ENCODE measurements around the gene VSIG10L. TPM values are rescaled to one million over a fixed set of nuclear protein-coding genes. Genes with fewer than 3 reads are reported as not detected.

Gene VSIG10L
- total RNA-seq, 4 donors from 2014 or later: 20.4 to 35.6 (median 28.8) TPM

DNA sequence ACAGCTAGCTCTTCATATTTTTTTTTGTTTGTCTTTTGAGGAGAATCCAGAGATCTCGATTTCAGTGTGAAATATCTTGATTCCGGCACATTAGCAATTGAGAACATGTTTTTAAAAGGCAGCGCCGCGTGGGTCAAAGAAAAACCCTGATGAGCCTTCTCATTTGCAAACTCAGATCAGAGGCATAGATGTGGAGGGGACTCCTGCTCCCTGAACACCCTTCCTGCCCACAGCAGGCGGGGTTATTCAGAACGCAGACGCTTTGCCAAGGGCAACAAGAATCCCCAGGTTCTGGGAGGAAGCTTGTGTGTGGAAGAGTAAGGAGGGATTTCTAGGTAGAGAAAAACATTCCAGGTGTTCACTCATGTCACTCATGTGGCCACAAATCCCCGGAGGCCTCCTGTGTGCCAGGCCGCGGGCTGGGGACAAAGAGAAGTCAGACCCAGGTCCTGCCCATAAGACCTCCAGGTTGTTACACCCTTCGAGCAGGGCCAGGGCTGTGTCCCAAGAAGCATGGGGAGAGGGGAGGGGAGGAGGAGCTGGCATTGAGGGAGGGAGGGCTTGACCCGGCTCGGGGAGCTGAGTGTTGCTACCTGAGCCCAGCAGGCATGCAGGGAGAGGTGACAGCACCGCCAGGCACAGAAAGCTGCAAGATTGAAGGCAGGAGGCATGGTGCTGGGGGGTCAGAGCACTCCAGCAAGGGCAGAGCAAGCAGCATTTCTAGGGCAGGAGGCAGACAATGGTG is 46.4 kb downstream of the VSIG10L start:
- Histone ChIP-seq H3K4me3 (no peak overlapping the region), H3K9me3 (no peaks in the 10 kb centered on the region), H3K27ac (no peak overlapping the region), H3K36me3 (no peaks in the 10 kb centered on the region), H3K27me3 (peaks cover 39% of the 10 kb centered on the region), H3K4me1 (no peaks in the 10 kb centered on the region)
- DNase-seq (ENCODE audit: low spot score in 2 of 2): peak in 1 of 2 donors; percentile 44
- WGBS: 30% methylated on average over 14 of the region's 15 CpGs
- no peak for TF ChIP-seq EP300 (IDR thresholded peaks at IDR 0.05)
- TF ChIP-seq POLR2A (IDR thresholded peaks at IDR 0.05): no peak

DNA sequence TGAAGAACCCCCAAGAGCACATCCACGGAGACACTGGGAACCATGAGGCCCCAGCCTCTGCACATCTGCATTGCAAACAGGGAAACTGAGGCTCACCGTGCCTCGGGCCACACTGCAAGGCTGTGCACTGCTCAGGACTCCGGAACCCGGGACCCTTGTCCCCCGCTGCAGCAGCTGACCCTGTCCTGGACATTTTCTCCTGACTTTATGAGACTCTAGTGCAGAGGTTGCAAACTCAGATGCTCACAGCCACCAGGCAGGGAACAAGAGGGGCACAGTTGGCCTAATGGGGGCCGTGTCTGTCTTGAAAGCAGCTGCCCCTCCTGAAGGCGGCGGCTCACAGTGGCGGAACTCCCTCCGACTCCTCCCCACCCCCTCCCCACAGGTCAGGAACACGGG is 47.0 kb downstream of the VSIG10L start:
- peak in 1 of 2 donors; percentile 45 for DNase-seq (ENCODE audit: low spot score in 2 of 2)
- H3K27me3 ChIP-seq: peaks cover 39% of the 10 kb centered on the region
- 54% methylated on average over 12 of the region's 12 CpGs for WGBS

GRCh38 chr19:51294211-51294976 is 47.5 kb downstream of the VSIG10L start:
- Histone ChIP-seq H3K27me3 (peaks cover 39% of the 10 kb centered on the region), H3K4me1 (no peaks in the 10 kb centered on the region), H3K9me3 (no peaks in the 10 kb centered on the region), H3K27ac (no peak overlapping the region), H3K36me3 (no peaks in the 10 kb centered on the region), H3K4me3 (no peak overlapping the region)
- 66% methylated on average over 15 of the region's 23 CpGs for WGBS
- TF ChIP-seq POLR2A (IDR thresholded peaks at IDR 0.05): no peak
- no peak for TF ChIP-seq POLR2AphosphoS5 (IDR thresholded peaks at IDR 0.05)
- TF ChIP-seq, protein P1, sequence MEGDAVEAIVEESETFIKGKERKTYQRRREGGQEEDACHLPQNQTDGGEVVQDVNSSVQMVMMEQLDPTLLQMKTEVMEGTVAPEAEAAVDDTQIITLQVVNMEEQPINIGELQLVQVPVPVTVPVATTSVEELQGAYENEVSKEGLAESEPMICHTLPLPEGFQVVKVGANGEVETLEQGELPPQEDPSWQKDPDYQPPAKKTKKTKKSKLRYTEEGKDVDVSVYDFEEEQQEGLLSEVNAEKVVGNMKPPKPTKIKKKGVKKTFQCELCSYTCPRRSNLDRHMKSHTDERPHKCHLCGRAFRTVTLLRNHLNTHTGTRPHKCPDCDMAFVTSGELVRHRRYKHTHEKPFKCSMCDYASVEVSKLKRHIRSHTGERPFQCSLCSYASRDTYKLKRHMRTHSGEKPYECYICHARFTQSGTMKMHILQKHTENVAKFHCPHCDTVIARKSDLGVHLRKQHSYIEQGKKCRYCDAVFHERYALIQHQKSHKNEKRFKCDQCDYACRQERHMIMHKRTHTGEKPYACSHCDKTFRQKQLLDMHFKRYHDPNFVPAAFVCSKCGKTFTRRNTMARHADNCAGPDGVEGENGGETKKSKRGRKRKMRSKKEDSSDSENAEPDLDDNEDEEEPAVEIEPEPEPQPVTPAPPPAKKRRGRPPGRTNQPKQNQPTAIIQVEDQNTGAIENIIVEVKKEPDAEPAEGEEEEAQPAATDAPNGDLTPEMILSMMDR (IDR thresholded peaks at IDR 0.05): no peak
- no peak for TF ChIP-seq EP300 (IDR thresholded peaks at IDR 0.05)
- peak in 1 of 2 donors; percentile 71 for DNase-seq (ENCODE audit: low spot score in 2 of 2)

More for the DNA sequence above, 47.0 kb downstream of the VSIG10L start:
- H3K4me3 ChIP-seq: no peak overlapping the region
- TF ChIP-seq, protein P1 (IDR thresholded peaks at IDR 0.05): no peak
- no peak for TF ChIP-seq EP300 (IDR thresholded peaks at IDR 0.05)
- no peak for TF ChIP-seq POLR2AphosphoS5 (IDR thresholded peaks at IDR 0.05)
- TF ChIP-seq POLR2A (IDR thresholded peaks at IDR 0.05): no peak
- H3K4me1 ChIP-seq: no peaks in the 10 kb centered on the region
- H3K9me3 ChIP-seq: no peaks in the 10 kb centered on the region
- H3K27ac ChIP-seq: no peak overlapping the region
- H3K36me3 ChIP-seq: no peaks in the 10 kb centered on the region

- H3K4me3 ChIP-seq: no peak overlapping the region
- DNase-seq (ENCODE audit: low spot score in 2 of 2): no peak
- H3K4me1 ChIP-seq: no peaks in the 10 kb centered on the region
- no peak overlapping the region for H3K27ac ChIP-seq
- H3K27me3 ChIP-seq: peaks cover 35% of the 10 kb centered on the region
- TF ChIP-seq POLR2AphosphoS5 (IDR thresholded peaks at IDR 0.05) (no peak), POLR2A (IDR thresholded peaks at IDR 0.05) (no peak), EP300 (IDR thresholded peaks at IDR 0.05) (no peak)
- TF ChIP-seq, protein P1 (IDR thresholded peaks at IDR 0.05): no peak
- no peaks in the 10 kb centered on the region for H3K9me3 ChIP-seq
- 80% methylated on average over 14 of the region's 14 CpGs for WGBS
- no peaks in the 10 kb centered on the region for H3K36me3 ChIP-seq
Measured at GRCh38 chr19:51293571-51294210, 48.2 kb downstream of the VSIG10L start.

- Histone ChIP-seq H3K9me3 (no peaks in the 10 kb centered on the region), H3K27ac (no peak overlapping the region), H3K36me3 (no peaks in the 10 kb centered on the region), H3K27me3 (peaks cover 33% of the 10 kb centered on the region), H3K4me3 (no peak overlapping the region), H3K4me1 (no peaks in the 10 kb centered on the region)
- DNase-seq (ENCODE audit: low spot score in 2 of 2): no peak
- TF ChIP-seq POLR2AphosphoS5 (IDR thresholded peaks at IDR 0.05) (no peak), POLR2A (IDR thresholded peaks at IDR 0.05) (no peak)
- TF ChIP-seq, protein P1 (IDR thresholded peaks at IDR 0.05): no peak
- 37% methylated on average over 11 of the region's 11 CpGs for WGBS
Measured at GRCh38 chr19:51292971-51293370, 49.0 kb downstream of the VSIG10L start.
